ENCODE results near the gene PIK3R6.
A peak's percentile ranks its signal among the peaks of the same experiment; 100 is the strongest.

PIK3R6 gene

DNA sequence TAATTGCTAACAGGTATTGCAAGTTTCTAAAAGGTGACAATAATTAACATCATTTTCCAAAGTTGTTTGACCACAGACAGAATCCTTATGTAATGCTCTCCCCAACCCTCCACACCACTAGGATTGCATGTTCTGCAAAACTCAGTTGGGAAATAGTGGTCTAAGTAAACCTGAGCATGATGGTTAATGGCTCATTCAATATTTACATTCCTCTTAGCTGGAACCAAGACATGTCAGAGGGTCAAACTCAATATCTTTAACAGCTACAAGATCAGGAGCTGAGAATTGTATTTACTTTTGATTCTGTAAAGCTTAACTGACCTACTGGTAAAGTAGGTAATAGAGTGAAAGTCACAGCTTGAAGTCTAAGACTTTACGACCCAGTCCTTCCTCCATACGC, 78.5 kb downstream of the PIK3R6 start:
- CTCF ChIA-PET, result interaction anchor here (1.2 to 1.5 kb wide), 3 partner anchors 8 to 17 kb away, joined by 3 to 4 read pairs (median 4); no protein-coding TSS in a partner anchor
- no peak for DNase-seq (ENCODE audit: extremely low spot score)
- POLR2A ChIA-PET, result no interaction called here
- TF ChIP-seq, protein P1, sequence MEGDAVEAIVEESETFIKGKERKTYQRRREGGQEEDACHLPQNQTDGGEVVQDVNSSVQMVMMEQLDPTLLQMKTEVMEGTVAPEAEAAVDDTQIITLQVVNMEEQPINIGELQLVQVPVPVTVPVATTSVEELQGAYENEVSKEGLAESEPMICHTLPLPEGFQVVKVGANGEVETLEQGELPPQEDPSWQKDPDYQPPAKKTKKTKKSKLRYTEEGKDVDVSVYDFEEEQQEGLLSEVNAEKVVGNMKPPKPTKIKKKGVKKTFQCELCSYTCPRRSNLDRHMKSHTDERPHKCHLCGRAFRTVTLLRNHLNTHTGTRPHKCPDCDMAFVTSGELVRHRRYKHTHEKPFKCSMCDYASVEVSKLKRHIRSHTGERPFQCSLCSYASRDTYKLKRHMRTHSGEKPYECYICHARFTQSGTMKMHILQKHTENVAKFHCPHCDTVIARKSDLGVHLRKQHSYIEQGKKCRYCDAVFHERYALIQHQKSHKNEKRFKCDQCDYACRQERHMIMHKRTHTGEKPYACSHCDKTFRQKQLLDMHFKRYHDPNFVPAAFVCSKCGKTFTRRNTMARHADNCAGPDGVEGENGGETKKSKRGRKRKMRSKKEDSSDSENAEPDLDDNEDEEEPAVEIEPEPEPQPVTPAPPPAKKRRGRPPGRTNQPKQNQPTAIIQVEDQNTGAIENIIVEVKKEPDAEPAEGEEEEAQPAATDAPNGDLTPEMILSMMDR (IDR thresholded peaks at IDR 0.05; ENCODE audit: control extremely low read depth, extremely low read depth, low read depth, missing control alignments), result no peak

DNA sequence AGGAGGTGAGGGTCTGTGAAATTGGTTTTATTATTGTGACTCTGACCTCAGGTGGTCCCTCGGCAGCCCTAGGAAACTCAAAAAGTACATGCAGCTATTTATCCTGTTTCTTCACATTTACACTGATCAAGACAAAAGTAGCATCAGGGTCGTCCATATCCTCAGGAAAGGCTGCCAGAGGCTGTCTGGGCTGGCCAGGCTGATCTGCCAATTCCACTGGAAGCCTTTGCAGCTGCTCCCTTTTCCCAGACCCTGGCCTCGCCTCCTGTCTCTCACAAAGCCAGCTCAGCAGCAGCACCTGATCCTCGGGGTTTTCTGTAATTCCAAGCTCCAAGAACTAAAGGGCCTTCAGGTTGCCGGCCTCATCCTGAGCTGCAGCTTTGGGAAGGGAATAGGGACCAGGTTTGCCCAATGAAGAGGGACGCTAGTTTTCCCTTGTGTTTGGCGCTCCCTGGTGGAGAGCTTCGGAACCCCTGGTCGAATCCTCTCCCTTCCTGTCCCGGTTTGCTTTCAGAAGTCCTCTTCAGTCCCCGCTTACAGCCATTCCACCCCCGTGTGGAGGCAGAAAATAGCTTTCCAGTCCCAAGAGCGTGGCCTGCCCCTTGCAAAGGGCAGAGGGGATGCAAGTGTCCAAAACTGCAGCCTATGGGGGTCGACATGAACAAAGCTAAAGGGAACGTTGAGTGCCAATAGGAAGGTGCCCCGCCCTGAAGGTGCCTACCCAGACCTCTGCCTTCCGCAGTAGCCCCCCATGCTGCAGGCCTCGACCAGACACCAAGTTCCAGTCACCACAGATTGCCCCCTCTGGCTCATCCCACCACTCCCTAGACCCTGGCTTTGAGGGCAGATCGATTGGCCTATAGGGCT, 81.7 kb downstream of the PIK3R6 start:
- TF ChIP-seq, protein P1 (IDR thresholded peaks at IDR 0.05; ENCODE audit: control extremely low read depth, extremely low read depth, low read depth, missing control alignments), result peak; percentile 68
- DNase-seq (ENCODE audit: extremely low spot score), result peak; percentile 72
- POLR2A ChIA-PET, result interaction anchor here (0.5 kb wide), 1 partner anchor 45 kb away, joined by 3 read pairs; no protein-coding TSS in a partner anchor
- CTCF ChIA-PET, result interaction anchor here (0.7 to 4.0 kb wide), 44 partner anchors 9 to 725 kb away, joined by 3 to 45 read pairs (median 5); partner anchors contain the start of genes KRABD2, MFSD6L, MYH10 and PIK3R6

DNA sequence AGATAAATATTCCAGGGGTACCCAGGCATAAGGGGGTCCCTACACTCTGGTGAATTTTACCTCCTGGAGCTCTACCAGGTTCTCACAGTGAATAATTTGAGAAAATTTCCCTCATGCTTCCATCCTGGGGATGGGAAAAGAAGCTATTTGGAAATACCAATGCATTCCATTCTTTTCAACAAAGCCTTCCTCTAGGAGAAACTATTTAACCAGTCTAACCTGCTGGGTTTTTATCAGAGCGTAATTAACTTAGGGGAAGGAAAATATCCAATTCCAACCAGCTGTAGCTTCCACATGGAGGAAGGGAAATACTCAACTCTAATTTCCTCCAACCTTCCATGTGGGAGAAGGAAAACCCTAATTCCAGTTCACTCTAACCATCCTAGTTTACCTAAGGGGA, 85.3 kb downstream of the PIK3R6 start:
- no peak for DNase-seq (ENCODE audit: extremely low spot score)
- POLR2A ChIA-PET, result no interaction called here
- CTCF ChIA-PET, result interaction anchor here (0.9 to 1.2 kb wide), 3 partner anchors 15 to 720 kb away, joined by 3 read pairs; no protein-coding TSS in a partner anchor
- TF ChIP-seq, protein P1 (IDR thresholded peaks at IDR 0.05; ENCODE audit: control extremely low read depth, extremely low read depth, low read depth, missing control alignments), result no peak

DNA sequence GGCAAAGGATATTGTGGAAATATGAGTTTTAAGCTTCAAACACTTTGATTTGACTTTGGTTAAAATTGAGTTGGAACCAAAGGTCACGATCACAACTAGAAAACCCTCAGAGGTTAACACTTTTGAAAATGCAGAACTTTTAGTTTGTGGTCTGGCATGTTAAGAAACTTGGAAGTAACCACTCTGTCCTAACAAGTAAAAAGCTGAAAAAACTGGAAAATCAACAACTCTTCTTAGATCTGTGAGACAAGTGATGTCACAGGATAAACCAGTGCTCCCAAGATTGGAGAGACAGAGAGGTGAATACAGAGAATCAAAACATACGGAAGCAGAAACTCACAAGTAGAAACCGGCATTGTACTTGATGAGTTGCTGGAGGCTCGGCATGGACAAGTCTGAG, 85.7 kb downstream of the PIK3R6 start:
- TF ChIP-seq, protein P1 (IDR thresholded peaks at IDR 0.05; ENCODE audit: control extremely low read depth, extremely low read depth, low read depth, missing control alignments), result no peak
- ChIA-PET CTCF (interaction anchor here (0.7 to 1.2 kb wide), 3 partner anchors 15 to 36 kb away, joined by 3 read pairs; no protein-coding TSS in a partner anchor), POLR2A (no interaction called here)
- no peak for DNase-seq (ENCODE audit: extremely low spot score)

DNA sequence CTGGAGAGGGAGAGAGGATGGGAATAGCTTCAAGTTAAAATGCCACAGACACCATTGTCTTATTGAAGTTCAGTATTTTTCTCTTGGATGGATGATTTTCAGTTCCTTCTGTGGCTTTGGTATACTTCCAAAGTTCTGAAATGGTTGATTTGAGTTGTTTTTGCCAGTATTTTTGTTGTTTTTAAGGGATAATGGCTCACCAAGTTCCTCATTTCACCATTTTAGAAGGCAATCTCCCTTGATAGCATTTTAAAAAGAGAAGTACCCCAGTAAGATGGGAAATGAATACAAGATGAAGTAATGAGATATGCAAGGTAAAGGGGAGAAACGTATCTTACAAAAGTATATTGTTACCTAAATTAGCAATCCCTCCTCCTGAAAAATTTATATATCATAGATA, 90.6 kb downstream of the PIK3R6 start:
- TF ChIP-seq, protein P1 (IDR thresholded peaks at IDR 0.05; ENCODE audit: control extremely low read depth, extremely low read depth, low read depth, missing control alignments), result no peak
- POLR2A ChIA-PET, result no interaction called here
- no peak for DNase-seq (ENCODE audit: extremely low spot score)
- CTCF ChIA-PET, result interaction anchor here (0.9 to 2.2 kb wide), 6 partner anchors 9 to 393 kb away, joined by 3 to 31 read pairs (median 3); no protein-coding TSS in a partner anchor

DNA sequence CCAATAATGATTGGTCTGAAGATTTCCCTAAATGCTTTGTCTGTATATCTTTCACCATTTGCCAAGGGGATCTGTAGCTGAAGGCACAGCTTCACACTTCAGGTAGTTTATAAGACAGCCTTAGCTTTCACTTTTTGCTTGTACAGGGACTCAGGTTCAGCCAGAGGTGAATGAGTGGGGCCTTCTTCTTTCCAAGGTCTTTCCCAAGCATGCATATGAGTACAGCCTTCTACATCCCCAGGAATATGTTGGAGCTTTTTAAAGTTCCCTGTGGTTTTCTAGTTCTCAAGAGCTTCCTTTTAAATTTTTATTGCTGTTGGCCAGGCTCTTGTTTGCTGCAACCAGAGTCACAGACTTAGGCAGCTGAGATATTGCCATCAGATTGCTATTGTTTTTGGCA, 91.2 kb downstream of the PIK3R6 start:
- CTCF ChIA-PET, result interaction anchor here (0.6 to 2.2 kb wide), 8 partner anchors 10 to 393 kb away, joined by 3 to 31 read pairs (median 3); no protein-coding TSS in a partner anchor
- TF ChIP-seq, protein P1 (IDR thresholded peaks at IDR 0.05; ENCODE audit: control extremely low read depth, extremely low read depth, low read depth, missing control alignments), result no peak
- POLR2A ChIA-PET, result no interaction called here
- DNase-seq (ENCODE audit: extremely low spot score), result no peak

All from GM10248 (cell line).